RPMI8226 (cell line): ENCODE measurements around the gene PRM2.

Experiments
- DNase-seq: peaks from one replicate; pipeline ENCODE4 v3.0.0-alpha.2; 2015

Gene PRM2

GRCh38 chr16:11259655-11260595 is 16.4 kb downstream of the PRM2 start:
- DNase-seq: no peak

- DNase-seq: peak; percentile 90
Observed at GRCh38 chr16:11258553-11259492, 17.5 kb downstream of the PRM2 start.

- peak; percentile 77 for DNase-seq
Observed at GRCh38 chr16:11257131-11257938, 18.9 kb downstream of the PRM2 start.

- no peak for DNase-seq
Observed at GRCh38 chr16:11256661-11257130, 19.6 kb downstream of the PRM2 start.

GRCh38 chr16:11255737-11256660 is 20.3 kb downstream of the PRM2 start, which contains the start of gene SOCS1:
SOCS1 (minus strand) TSS chr16:11256204; CDS start chr16:11255478, 726 bp downstream.
- DNase-seq: peak; percentile 95

- peak; percentile 89 for DNase-seq
Observed at GRCh38 chr16:11254913-11255736, 21.2 kb downstream of the PRM2 start.

GRCh38 chr16:11253995-11254912 is 22.0 kb downstream of the PRM2 start:
- DNase-seq: no peak

GRCh38 chr16:11253009-11253994 is 23.0 kb downstream of the PRM2 start:
- DNase-seq: no peak

- no peak for DNase-seq
Observed at GRCh38 chr16:11252482-11252931, 23.8 kb downstream of the PRM2 start.

GRCh38 chr16:11251525-11252481 is 24.5 kb downstream of the PRM2 start:
- DNase-seq: peak; percentile 44

GRCh38 chr16:11250786-11251524 is 25.3 kb downstream of the PRM2 start:
- DNase-seq: no peak

GRCh38 chr16:11250091-11250785 is 26.0 kb downstream of the PRM2 start:
- no peak for DNase-seq

GRCh38 chr16:11249233-11250061 is 26.8 kb downstream of the PRM2 start:
- DNase-seq: no peak

- no peak for DNase-seq
Observed at GRCh38 chr16:11248133-11248532, 28.1 kb downstream of the PRM2 start.
